Measurements from ENCODE around the gene MORN3.
"Not testable (repeated sequence)": the region's sequence is repeated elsewhere in the genome, so short reads cannot be mapped to it uniquely, and the experiment has no call there.

The MORN3 gene

DNA sequence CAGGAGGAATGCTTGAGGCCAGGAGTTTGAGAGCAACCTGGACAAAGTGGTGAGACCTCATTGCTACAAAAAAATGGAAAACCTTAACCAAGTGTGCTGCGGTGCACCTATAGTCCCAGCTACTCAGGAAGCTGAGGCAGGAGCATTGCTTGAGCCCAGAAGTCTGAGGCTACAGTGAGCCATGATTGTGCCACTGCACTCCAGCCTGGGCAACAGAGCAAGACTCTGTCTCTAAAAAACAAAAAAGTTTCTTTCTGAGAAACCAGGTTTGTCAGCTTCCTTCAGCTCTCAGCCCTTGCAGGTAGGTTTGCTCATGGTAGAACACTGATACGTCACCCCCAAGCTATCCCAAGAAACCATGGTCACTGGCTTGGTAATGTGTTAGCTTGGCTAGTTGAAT is 20.0 kb upstream of the MORN3 start:
- no peak for DNase-seq

- no peak for DNase-seq
These were observed 19.5 kb upstream of the MORN3 start for GRCh38 chr12:121688966-121689365.

- not testable (repeated sequence) for DNase-seq
These were observed 10.3 kb upstream of the MORN3 start for GRCh38 chr12:121679661-121680197.

DNA sequence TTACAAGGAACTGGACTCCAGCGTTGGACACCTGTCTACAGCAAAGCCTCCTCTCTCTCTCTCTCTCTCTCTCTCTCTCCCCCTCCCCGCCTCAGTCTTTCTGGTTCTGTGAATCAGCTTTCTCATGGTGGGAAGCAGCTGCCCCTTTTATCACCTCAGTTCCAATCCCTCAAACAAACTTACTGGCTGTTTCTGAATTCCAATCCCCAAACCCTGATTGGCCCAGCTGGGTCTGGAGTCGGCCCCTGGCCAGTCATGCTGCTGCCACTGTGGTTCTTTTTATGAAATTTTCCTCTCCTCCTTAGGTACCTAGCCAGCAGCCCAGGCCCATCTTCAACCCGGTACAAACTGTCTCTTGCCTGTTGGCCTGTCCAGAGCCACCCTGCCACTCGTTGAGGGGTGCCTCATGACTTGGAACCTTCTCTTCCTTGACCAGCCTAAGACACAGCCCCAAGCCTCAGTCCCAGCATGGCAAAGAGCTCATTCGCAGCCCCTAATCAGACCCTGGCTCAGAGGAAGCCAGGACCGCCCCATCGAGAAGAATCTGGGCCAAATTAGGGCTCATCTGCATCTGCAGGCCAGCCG is 9.4 kb upstream of the MORN3 start:
- DNase-seq = no peak

- DNase-seq = no peak
These were observed 8.9 kb upstream of the MORN3 start for GRCh38 chr12:121678305-121678704.

DNA sequence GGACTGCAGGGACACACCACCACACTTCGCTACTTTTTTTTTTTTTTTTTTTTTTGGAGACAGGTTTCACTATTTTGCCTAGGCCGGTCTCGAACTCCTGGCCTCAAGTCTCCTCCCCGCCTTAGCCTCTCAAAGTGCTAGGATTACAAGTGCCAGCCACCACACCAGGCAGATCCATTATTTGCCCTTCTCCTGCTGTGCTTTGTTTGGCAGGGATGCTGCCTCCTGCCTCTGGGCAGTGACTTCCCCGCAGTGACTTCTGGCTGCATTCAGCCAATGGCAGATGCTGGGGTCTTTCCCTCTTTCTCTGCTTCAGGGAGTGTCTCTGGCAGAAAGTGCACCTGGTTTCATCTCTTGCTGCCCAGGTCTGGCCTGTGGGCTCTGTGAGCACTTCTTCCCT is 6.7 kb upstream of the MORN3 start:
- no peak for DNase-seq

DNA sequence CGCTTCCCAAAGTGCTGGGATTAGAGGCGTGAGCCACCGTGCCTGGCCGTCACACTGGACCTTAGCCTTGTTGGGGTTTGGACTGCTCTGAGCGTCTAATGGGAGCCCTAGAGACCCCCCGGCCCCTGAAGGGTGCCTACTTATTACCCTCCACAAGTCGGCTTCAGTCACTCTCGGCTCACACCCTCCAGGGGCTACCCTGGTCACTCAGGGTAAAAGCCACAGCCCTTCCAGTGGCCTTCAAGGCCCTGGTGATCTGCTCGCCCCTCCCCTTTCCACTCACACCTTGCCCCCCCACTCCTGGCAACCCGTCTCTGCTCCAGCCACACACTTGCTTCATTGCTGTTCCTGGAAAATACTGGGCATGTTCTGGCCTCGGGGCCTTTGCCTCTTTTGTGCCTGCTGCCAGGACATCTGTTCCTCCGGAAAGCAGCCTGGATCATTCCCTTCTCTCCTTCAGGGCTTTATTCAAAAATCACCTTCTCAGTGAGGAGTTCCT is 3.6 kb upstream of the MORN3 start:
- peak in 1 of 2 experiments; percentile 15 for DNase-seq

GRCh38 chr12:121668750-121669520 is 519 bp downstream of the MORN3 start:
- DNase-seq = peak; percentile 64 to 70

GRCh38 chr12:121666829-121667228 is 2.6 kb downstream of the MORN3 start:
- not testable (repeated sequence) for DNase-seq

DNA sequence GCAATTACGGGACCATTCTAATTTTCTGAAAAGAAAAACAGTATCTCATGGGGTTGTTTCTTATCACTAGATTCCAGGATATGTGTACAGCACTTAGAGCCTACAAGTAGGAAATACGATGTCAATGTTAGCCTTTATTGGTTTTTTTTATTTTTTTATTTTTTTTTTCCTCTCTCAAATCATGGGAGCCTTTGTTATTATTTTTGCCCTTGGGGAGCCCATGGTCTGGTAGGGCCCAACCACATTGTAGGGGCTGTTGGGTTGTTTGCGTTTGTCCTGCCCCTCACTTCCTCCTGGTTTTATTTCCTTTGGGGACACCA is 5.9 kb downstream of the MORN3 start:
- DNase-seq = no peak

- not testable (repeated sequence) for DNase-seq
These were observed 7.9 kb downstream of the MORN3 start for GRCh38 chr12:121661353-121662105.

GRCh38 chr12:121657305-121658008 is 12.0 kb downstream of the MORN3 start:
- DNase-seq = peak; percentile 39 to 62

- DNase-seq = no peak
These were observed 13.3 kb downstream of the MORN3 start for GRCh38 chr12:121656122-121656521.

GRCh38 chr12:121653999-121654398 is 15.5 kb downstream of the MORN3 start:
- no peak for DNase-seq

DNA sequence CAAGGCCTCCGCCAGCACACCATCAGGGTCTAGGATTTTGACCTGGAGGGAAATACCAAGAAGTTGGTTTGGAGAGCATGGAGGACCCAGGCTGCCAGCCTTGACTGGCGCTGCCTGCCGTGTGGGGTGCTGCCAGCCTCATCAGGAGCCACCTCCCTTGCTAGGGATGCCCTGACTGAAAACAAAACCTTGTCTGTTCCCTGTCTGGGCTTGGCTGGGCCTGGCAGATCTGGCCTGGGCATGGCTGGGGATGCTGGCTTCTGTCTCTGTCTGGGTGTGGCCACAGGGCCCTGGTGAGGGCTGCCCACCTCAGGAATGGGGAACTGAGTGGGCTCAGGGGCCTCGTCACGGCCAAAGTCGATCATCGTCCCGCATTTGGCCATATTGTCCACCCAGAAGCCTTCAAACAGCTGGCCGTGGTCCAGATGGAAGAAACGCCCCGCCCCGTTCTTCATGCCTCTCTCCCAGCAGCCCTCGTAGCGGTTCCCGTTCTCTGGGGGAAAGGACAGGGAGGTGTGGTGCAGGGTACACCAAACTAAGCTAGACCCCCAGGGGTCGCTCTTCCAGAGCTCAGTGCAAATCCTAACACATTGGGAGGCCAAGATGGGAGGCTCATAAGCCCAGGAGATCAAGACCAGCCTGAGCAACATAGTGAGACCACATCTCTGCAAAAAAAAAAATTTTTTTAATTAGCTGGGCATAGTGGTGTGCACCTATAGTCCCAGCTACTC is 16.5 kb downstream of the MORN3 start:
- no peak for DNase-seq

DNA sequence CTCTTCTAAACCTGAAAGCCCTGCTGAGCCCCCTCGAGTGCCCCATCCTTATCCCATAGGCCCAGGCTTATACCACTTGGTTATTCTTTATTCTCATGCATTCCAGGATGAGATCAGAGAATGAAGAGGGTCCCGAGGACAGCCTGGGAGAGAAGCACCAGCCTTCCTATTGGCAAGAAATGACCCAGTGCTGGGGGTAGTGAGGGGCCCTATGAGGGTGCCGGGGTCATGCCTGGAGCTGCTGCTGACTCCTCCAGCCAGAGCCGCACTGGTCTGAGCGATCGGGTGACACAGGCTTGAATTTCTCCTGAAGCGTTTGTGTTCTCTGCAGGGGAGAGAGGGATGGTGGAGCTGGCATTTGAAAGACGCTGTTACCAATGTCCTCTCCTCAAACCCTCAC is 18.1 kb downstream of the MORN3 start:
- no peak for DNase-seq

DNA sequence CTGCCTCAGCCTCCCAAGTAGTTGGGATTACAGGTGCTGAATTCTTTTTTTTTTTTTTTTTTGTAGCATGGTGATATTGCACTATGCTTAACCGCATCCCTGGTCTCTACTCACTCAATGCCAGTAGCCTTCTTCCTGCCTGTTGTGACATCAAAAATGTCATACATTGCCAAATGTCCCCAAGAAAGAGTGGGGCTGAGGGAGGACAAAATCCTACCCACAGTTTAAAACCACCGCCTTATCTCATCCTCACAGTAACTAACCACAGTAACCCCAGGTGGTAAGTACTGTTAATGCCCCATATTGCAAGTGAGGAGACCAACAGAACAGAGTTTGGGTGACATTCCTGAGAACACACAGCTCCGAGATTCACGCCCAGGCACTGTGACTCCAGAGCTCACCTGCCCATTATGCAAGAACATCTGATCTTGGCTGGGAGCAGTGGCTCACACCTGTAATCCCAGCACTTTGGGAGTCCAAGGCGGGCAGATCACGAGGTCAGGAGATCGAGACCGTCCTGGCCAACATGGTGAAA is 19.6 kb downstream of the MORN3 start:
- no peak for DNase-seq

DNA sequence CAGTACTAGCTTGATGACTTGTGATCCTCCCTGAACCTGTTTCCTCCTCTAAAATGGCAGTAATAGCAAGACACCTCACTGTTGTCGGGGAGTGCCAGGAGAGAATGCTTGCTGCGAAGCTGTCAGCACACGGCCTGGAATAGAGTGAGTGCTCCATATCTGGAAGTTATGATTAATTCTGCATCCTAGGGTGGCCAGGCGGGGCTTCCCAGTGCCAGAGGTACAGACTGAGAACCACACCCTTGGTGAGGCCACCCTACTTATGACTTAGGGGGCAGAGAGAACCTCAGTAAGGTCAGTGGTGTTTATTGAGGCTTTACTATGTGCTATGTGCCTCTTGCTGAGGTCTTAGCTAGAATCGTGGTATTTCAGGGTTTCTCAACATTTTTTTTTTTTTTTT is 20.1 kb downstream of the MORN3 start:
- no peak for DNase-seq

DNA sequence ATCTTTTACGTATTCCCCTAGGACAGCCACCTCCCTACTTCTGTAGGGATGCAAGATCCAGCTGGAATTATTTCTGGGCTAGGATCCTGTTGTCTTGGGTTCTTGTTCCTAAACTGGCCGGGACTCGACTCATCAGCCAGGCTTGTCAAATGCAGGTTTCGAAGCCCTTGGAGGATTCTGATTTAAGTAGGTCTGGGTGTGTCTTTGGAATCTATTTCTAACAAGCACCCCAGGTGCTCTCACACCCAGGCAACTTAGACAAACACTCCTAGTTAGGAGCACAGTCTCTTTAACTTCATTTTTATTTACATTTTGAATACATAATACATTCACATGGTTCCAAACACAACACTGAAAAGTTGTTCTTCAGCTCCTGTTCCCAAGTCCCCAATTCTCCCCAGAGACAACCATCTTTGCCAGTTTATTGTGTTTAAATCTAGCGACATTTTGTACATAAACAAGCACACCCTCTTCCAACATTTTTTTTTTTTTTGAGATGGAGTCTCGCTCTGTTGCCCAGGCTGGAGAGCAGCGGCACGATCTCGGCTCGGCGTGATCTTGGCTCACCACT is 20.9 kb downstream of the MORN3 start:
- DNase-seq = no peak

DNA sequence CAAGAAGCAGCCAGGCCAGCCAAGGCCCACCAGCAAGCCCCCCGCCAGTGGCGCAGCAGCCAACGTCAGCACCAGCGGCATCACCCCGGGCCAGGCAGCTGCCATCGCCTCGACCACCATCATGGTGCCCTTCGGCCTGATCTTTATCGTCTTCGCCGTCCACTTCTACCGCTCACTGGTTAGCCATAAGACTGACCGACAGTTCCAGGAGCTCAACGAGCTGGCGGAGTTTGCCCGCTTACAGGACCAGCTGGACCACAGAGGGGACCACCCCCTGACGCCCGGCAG is 28.2 kb downstream of the MORN3 start:
- DNase-seq = no peak

DNA sequence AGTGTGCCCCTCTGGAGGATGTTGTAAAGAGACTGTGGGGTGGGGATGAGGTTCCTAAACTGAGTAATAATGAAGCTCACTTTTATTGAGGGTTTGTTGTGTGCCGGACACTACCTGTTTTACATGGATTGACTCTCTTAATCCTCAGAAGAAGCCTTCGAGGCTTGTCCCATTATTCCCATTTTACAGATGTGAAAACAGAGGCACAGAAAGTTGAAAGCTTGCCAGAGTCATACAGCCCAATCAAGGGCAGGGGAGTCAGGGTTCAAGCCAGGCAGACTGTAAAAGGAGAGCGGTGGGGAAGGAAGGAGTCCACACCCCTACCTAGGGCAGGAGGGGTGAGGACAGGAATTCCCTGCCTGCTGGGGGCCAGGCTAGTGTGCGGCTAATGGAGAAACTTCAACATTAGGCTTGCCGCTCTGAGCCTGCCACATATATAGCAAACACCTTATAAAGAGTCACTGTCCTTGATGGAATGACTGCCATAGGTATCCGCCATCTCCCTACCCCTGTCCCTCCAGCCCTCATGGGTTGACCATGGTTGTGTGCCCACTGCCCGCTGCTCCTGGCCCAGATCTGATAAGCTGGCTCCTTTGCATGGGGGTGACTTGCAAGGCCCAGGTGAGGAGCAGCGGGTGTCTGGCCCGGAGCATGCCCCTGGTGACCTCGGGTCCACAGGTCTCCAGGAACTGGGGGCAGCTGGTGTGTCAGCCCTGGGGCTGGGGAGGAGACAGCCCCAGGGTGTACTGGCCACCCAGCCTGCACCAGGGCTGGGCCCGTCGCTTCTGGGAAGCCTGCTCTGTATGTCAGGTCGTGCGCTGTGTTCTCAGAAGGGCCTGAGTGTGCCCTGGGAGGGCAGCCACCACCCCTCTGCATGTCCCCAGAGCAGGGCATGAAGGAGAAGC is 30.9 kb downstream of the MORN3 start:
- DNase-seq = no peak
